Measurements from ENCODE around the gene NOTUM. TPM values are rescaled to one million over a fixed set of nuclear protein-coding genes. Genes with fewer than 3 reads are reported as not detected.

NOTUM gene
- total RNA-seq: 4.1 TPM
- polyA plus RNA-seq (ENCODE audit: insufficient read depth in 1 of 8, insufficient read length in 8 of 8, low replicate concordance in 1 of 8): 1 to 10 TPM; 2.8 to 7.6 (median 3.3) TPM
- long read RNA-seq, donor 1: 0 reads
- long read RNA-seq, donor 2: 0 reads
- long read RNA-seq, donor 3: 0 reads
- long read RNA-seq, donor 4: 0 reads
- long read RNA-seq, donor 5: 0 reads
- long read RNA-seq, donor 6: 0 reads
- long read RNA-seq, donor 7: 0 reads
- long read RNA-seq, donor 8: 0 reads
- long read RNA-seq, donor 9, partial matches to known transcripts: 0 of 1 reads
- long read RNA-seq, donor 9, other reads (novel, unspliced or antisense): 0 of 1 reads
- long read RNA-seq, donor 10: 0 reads
- long read RNA-seq, donor 11: 0 reads

DNA sequence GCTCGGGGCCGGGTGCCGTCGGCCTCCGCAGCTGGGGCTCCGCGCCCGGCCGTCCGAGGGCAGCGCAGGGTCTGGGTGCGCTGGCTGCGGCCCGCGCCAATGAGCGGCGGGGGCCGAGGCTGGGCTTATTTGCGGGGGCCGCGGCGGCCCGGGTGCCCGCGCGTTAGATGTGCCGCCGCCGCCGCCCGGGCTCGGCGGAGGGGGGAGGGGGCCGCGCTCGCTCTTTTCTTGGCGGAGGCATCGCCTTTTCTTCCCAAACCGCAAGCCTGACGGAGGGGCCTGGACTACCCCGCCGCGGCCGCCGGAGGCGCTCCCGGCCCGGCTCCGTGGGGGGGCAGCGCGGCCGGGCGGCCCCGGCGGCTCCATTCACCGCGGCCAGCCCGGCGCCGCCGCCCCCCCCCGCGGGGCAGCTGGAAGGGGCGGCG, at the start of gene NOTUM:
Gene NOTUM (minus strand): TSS at position 101 of the 425 bp plus-strand sequence. CDS start 278 bp downstream, outside the sequence.
- Histone ChIP-seq H3K27ac (ENCODE audit: low read length) (no peak within 1 kb of the TSS), H3K4me3 (ENCODE audit: low read length) (peak within 1 kb of the TSS; percentile 15), H3K27me3 (ENCODE audit: control insufficient read depth, insufficient read depth, low read length) (peaks cover 67% of the 10 kb centered on the region), H3K9me3 (replicated peaks; ENCODE audit: control insufficient read depth, low read depth, low read length) (no peaks in the 10 kb centered on the region), H3K4me1 (ENCODE audit: control insufficient read depth, insufficient read depth, low read length) (peaks cover 44% of the 10 kb centered on the region), H3K36me3 (ENCODE audit: control insufficient read depth, insufficient read depth, low read length) (no peaks in the 10 kb centered on the region)
- peak; percentile 51 for DNase-seq
- WGBS (ENCODE audit: insufficient coverage): under 1% methylated on average over 60 of the region's 65 CpGs

GRCh38 chr17:82009413-82009812, 48.4 kb upstream of the NOTUM start:
- H3K27ac ChIP-seq (ENCODE audit: low read length): no peak overlapping the region

DNA sequence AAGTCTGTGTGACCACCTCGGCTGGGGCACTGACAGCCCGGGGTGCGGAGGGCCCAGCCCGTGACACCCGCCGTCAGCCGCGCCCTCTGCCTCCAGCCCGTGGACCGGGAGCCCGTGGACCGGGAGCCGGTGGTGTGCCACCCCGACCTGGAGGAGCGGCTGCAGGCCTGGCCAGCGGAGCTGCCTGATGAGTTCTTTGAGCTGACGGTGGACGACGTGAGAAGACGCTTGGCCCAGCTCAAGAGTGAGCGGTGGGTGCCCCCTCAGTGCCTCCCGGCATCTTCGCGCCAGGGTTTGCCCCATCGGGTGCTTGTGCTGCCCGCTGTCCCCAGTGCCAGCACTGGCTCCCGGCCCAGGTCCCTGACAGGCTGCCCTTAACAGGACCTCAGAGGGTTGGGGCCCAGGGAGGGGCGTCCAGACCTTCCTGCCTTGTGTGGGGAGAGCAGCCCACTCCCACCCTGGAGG, 48.0 kb upstream of the NOTUM start:
- Histone ChIP-seq H3K27me3 (ENCODE audit: control insufficient read depth, insufficient read depth, low read length) (no peaks in the 10 kb centered on the region), H3K36me3 (ENCODE audit: control insufficient read depth, insufficient read depth, low read length) (peaks cover 16% of the 10 kb centered on the region), H3K27ac (ENCODE audit: low read length) (no peak overlapping the region), H3K4me1 (ENCODE audit: control insufficient read depth, insufficient read depth, low read length) (peaks cover 38% of the 10 kb centered on the region), H3K9me3 (replicated peaks; ENCODE audit: control insufficient read depth, low read depth, low read length) (no peaks in the 10 kb centered on the region), H3K4me3 (ENCODE audit: low read length) (no peak overlapping the region)
- WGBS (ENCODE audit: insufficient coverage): 90% methylated on average over 27 of the region's 28 CpGs
- no peak for DNase-seq

More at GRCh38 chr17:82009413-82009812, 48.4 kb upstream of the NOTUM start:
- DNase-seq: no peak
- 81% methylated on average over 14 of the region's 15 CpGs for WGBS (ENCODE audit: insufficient coverage)
- peaks cover 34% of the 10 kb centered on the region for H3K4me1 ChIP-seq (ENCODE audit: control insufficient read depth, insufficient read depth, low read length)
- H3K9me3 ChIP-seq (replicated peaks; ENCODE audit: control insufficient read depth, low read depth, low read length): no peaks in the 10 kb centered on the region
- no peak overlapping the region for H3K4me3 ChIP-seq (ENCODE audit: low read length)
- no peaks in the 10 kb centered on the region for H3K27me3 ChIP-seq (ENCODE audit: control insufficient read depth, insufficient read depth, low read length)
- H3K36me3 ChIP-seq (ENCODE audit: control insufficient read depth, insufficient read depth, low read length): peaks cover 14% of the 10 kb centered on the region

DNA sequence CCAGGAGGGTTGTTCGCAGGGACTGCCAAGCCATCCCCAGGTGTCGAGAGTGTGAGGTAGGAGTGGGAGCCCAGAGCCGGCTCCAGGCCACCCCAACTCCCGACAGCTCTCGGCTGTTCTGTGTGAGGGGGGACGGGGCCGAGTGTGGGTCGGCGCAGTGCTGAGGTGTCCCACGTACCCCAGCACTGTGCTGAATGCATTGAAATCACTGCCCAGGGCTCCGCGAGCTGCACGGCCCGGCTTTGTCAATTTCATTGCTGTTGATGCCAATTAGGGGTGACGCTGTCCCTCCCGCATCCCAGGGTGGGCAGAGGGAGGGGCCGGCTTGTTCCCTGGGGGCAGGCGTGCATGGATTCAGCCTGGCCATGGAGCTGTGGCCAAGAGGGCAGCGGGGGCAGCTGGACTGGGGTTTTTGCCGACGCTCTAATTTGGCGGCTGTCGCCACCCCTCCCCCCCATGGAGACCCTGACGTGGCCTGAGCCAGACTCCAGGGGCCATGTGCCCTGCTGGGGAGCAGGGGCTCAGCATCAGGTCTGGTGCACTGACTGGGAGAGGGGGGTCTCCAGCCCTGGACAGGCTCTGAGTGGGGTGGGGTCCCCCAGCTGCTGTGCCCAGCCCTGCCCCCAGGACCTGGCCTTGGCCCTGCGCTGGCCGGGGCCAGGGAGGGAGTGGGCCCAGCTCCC, 47.4 kb upstream of the NOTUM start:
- no peak overlapping the region for H3K4me3 ChIP-seq (ENCODE audit: low read length)
- WGBS (ENCODE audit: insufficient coverage): 56% methylated on average over 22 of the region's 26 CpGs
- H3K27ac ChIP-seq (ENCODE audit: low read length): no peak overlapping the region
- no peaks in the 10 kb centered on the region for H3K27me3 ChIP-seq (ENCODE audit: control insufficient read depth, insufficient read depth, low read length)
- H3K36me3 ChIP-seq (ENCODE audit: control insufficient read depth, insufficient read depth, low read length): peaks cover 16% of the 10 kb centered on the region
- H3K9me3 ChIP-seq (replicated peaks; ENCODE audit: control insufficient read depth, low read depth, low read length): no peaks in the 10 kb centered on the region
- peaks cover 43% of the 10 kb centered on the region for H3K4me1 ChIP-seq (ENCODE audit: control insufficient read depth, insufficient read depth, low read length)
- DNase-seq: no peak

- DNase-seq: no peak
- Histone ChIP-seq H3K9me3 (replicated peaks; ENCODE audit: control insufficient read depth, low read depth, low read length) (no peaks in the 10 kb centered on the region), H3K36me3 (ENCODE audit: control insufficient read depth, insufficient read depth, low read length) (peaks cover 16% of the 10 kb centered on the region), H3K27ac (ENCODE audit: low read length) (no peak overlapping the region), H3K4me3 (ENCODE audit: low read length) (no peak overlapping the region), H3K27me3 (ENCODE audit: control insufficient read depth, insufficient read depth, low read length) (no peaks in the 10 kb centered on the region), H3K4me1 (ENCODE audit: control insufficient read depth, insufficient read depth, low read length) (peaks cover 40% of the 10 kb centered on the region)
- WGBS (ENCODE audit: insufficient coverage): 73% methylated on average over 27 of the region's 30 CpGs
Observed at GRCh38 chr17:82007495-82008257, 46.7 kb upstream of the NOTUM start.

- 71% methylated on average over 6 of the region's 6 CpGs for WGBS (ENCODE audit: insufficient coverage)
- H3K9me3 ChIP-seq (replicated peaks; ENCODE audit: control insufficient read depth, low read depth, low read length): no peaks in the 10 kb centered on the region
- H3K4me3 ChIP-seq (ENCODE audit: low read length): no peak overlapping the region
- peaks cover 16% of the 10 kb centered on the region for H3K36me3 ChIP-seq (ENCODE audit: control insufficient read depth, insufficient read depth, low read length)
- no peak overlapping the region for H3K27ac ChIP-seq (ENCODE audit: low read length)
- H3K4me1 ChIP-seq (ENCODE audit: control insufficient read depth, insufficient read depth, low read length): peaks cover 34% of the 10 kb centered on the region
- no peaks in the 10 kb centered on the region for H3K27me3 ChIP-seq (ENCODE audit: control insufficient read depth, insufficient read depth, low read length)
- DNase-seq: no peak
Observed at GRCh38 chr17:82007228-82007494, 46.2 kb upstream of the NOTUM start.

DNA sequence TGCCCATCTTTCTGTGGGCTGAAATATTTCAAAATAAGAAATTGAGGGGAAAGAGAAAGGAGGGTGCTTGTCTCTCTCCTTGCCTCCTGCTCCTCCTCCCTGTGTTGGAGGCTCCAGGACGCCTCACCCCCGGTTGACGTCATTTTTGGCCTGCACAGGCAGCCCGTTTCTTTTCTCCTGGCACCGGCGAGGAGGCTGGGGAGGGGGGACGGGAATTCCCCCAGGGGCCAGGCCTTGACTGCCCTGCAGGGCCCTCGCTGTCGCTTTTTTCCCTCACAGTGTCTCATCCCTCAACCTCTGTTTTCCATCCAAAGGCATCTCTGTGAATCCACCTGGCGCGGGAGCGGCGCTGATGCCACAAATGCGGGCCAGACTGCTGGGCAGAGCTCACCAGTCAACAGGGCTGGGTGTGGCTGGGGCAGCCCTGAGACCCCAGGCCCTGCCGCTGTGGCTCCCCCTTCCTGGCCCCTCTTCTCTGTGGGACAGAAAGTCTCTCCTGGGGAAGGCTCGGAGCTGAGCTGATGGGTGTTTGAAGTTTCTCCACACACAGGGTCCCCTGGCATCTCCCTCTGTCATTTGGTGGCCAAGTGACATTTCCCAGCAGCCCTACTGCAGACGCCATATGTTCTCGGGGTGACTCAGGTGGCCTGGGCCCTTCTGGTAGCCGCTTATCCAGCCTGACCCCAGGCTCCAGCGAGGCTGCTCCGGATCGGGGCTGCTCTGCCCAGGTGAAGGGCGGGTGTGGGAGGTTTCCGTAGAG, 45.7 kb upstream of the NOTUM start:
- no peaks in the 10 kb centered on the region for H3K27me3 ChIP-seq (ENCODE audit: control insufficient read depth, insufficient read depth, low read length)
- WGBS (ENCODE audit: insufficient coverage): 79% methylated on average over 12 of the region's 24 CpGs
- no peak overlapping the region for H3K4me3 ChIP-seq (ENCODE audit: low read length)
- H3K9me3 ChIP-seq (replicated peaks; ENCODE audit: control insufficient read depth, low read depth, low read length): no peaks in the 10 kb centered on the region
- H3K27ac ChIP-seq (ENCODE audit: low read length): no peak overlapping the region
- DNase-seq: no peak
- peaks cover 35% of the 10 kb centered on the region for H3K4me1 ChIP-seq (ENCODE audit: control insufficient read depth, insufficient read depth, low read length)
- H3K36me3 ChIP-seq (ENCODE audit: control insufficient read depth, insufficient read depth, low read length): peaks cover 15% of the 10 kb centered on the region

DNA sequence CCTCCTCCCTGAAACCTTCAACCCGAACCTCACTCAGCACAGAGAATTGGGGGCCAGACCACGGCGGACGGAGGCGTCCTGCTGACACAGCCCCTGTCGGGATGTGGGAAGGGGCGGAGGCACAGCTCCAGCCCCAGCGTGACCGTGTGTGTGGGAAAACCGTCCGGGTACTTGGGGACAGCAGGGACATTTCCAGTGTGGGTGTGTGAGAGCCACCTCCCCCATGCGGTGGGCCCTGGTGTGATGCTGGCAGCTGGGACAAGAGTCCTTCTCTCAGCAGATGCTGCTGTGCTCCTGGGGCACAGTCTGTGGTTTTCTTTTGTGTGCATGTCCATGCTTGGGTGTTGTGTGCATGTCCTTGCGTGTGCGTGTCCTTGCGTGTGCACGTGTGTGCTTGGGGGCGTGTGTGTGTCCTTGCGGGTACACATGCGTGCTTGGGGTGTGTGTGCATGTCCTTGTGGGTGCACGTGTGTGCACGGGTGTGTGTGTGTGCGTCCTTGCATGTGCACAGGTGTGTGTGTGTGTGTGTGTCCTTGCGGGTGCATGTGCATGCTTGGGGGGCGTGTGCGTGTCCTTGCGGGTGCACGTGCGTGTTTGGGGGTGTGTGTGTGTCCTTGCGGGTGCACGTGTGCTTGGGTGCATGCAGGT, 44.8 kb upstream of the NOTUM start:
- Histone ChIP-seq H3K36me3 (ENCODE audit: control insufficient read depth, insufficient read depth, low read length) (peaks cover 13% of the 10 kb centered on the region), H3K4me1 (ENCODE audit: control insufficient read depth, insufficient read depth, low read length) (peaks cover 43% of the 10 kb centered on the region), H3K27me3 (ENCODE audit: control insufficient read depth, insufficient read depth, low read length) (no peaks in the 10 kb centered on the region), H3K4me3 (ENCODE audit: low read length) (no peak overlapping the region), H3K9me3 (replicated peaks; ENCODE audit: control insufficient read depth, low read depth, low read length) (no peaks in the 10 kb centered on the region), H3K27ac (ENCODE audit: low read length) (no peak overlapping the region)
- 82% methylated on average over 24 of the region's 30 CpGs for WGBS (ENCODE audit: insufficient coverage)
- no peak for DNase-seq

All from muscle of leg (tissue), 16 donors.